Measurements from ENCODE around the gene KRT7.
"Not testable (repeated sequence)": the region's sequence is repeated elsewhere in the genome, so short reads cannot be mapped to it uniquely, and the experiment has no call there.

The KRT7 gene

DNA sequence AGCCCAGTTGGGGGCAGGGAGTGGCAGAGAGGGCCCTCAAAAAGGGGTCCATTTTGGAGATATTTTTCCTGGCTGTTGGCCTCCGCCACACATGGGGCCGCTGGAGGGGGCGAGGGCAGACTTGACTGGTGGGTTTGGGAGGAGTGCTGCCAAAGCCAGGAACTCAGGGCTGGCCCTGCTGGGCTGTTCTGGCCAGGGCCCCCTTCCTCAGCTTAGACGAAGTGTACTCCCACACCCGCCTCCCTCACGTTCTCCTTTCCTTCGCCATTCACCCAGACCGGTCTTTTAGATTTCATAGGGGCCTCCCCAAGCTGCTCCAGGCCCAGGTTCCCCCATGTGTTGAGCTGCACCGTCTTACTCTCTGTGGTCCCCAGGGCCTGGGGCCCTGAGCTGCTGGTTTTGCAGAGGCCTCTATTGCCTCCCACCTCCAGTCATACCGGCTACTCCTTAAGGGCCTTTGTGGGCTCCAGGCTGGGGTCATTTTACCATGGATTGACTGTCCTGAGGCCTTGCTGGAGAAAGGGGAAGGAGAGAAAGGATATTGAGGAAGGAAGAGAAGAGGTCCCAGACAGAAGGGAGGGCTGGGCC is 1.3 kb downstream of the KRT7 start:
- Histone ChIP-seq H3K4me1 (ENCODE audit: control insufficient read depth, insufficient read depth, low read length) (peaks cover 46% of the 10 kb centered on the region), H3K36me3 (ENCODE audit: control insufficient read depth, insufficient read depth, low read length) (no peaks in the 10 kb centered on the region), H3K9ac (ENCODE audit: low read length) (no peak overlapping the region), H3K27ac (ENCODE audit: low read depth, low read length) (no peak overlapping the region), H3K4me3 (ENCODE audit: low read depth, low read length) (no peak overlapping the region), H3K27me3 (ENCODE audit: control insufficient read depth, insufficient read depth, low read length) (peaks cover 72% of the 10 kb centered on the region), H3K9me3 (ENCODE audit: control insufficient read depth, insufficient read depth, low read depth, low read length) (no peaks in the 10 kb centered on the region)

- Histone ChIP-seq H3K36me3 (ENCODE audit: control insufficient read depth, insufficient read depth, low read length) (no peaks in the 10 kb centered on the region), H3K4me1 (ENCODE audit: control insufficient read depth, insufficient read depth, low read length) (peaks cover 46% of the 10 kb centered on the region), H3K9me3 (ENCODE audit: control insufficient read depth, insufficient read depth, low read depth, low read length) (no peaks in the 10 kb centered on the region), H3K4me3 (ENCODE audit: low read depth, low read length) (no peak overlapping the region), H3K27ac (ENCODE audit: low read depth, low read length) (no peak overlapping the region), H3K9ac (ENCODE audit: low read length) (no peak overlapping the region), H3K27me3 (ENCODE audit: control insufficient read depth, insufficient read depth, low read length) (peaks cover 63% of the 10 kb centered on the region)
These were observed 2.1 kb downstream of the KRT7 start for GRCh38 chr12:52235001-52235764.

DNA sequence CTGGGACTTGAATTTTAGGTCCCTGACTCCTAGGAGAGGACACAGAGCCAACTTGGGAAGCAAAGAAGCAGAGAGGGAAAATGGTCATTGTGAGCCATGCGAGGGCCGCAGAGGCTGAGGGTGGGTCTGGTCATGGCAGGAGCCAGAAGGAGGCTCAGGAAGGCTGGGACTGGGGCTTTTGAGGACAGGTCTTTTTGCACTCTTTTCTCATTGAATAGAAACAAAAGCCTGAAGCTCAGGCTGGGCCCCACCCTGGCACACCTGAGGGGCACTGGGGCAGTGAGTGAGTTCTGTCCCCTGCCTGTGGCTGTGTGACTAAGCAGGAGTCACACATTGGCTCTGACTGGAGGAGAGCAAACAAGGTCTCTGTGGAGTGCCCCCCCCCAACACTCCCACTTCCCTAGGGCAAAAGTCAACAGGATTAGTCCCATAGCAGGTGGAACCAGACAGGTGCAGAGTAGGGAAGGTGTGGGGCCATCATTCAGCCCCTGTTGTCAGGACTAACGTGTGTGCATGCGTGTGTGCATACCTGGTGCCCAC is 2.8 kb downstream of the KRT7 start:
- Histone ChIP-seq H3K9me3 (ENCODE audit: control insufficient read depth, insufficient read depth, low read depth, low read length) (no peaks in the 10 kb centered on the region), H3K4me1 (ENCODE audit: control insufficient read depth, insufficient read depth, low read length) (peaks cover 46% of the 10 kb centered on the region), H3K36me3 (ENCODE audit: control insufficient read depth, insufficient read depth, low read length) (no peaks in the 10 kb centered on the region), H3K27me3 (ENCODE audit: control insufficient read depth, insufficient read depth, low read length) (peaks cover 56% of the 10 kb centered on the region), H3K27ac (ENCODE audit: low read depth, low read length) (no peak overlapping the region), H3K9ac (ENCODE audit: low read length) (no peak overlapping the region), H3K4me3 (ENCODE audit: low read depth, low read length) (no peak overlapping the region)

DNA sequence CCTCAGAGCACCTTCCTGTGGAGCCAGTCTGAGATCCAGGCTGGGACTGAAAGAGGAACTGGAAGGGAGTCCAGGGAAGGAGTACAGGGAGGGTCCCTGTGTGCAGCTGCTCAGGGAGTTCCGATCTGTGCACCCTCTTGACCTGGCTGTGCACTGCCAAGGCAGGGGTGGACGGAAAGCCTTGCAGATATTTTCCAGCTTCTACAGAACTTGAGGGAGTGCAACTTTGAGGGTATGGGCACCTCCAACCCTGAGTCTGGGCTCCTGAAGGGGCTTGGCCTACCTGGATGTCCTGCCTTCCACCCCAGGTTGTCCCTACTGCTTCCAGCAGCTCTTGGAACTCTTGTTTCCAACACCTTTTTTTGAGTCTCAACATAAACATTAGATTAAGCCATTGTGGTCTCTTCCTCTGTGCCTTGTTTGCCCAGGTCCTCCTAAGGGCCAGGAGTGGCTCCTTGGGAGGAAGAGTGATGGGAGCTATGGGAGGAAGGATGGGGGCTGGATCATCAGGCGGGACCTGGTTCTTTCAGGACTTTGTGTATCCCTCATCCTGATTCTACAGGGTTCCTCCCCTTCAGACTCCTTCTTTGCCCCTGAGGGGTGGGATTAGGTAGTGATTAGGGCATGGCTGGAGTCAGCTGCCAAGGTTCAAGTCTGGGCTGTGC is 3.5 kb downstream of the KRT7 start:
- Histone ChIP-seq H3K4me1 (ENCODE audit: control insufficient read depth, insufficient read depth, low read length) (peaks cover 42% of the 10 kb centered on the region), H3K9me3 (ENCODE audit: control insufficient read depth, insufficient read depth, low read depth, low read length) (no peaks in the 10 kb centered on the region), H3K9ac (ENCODE audit: low read length) (no peak overlapping the region), H3K27ac (ENCODE audit: low read depth, low read length) (no peak overlapping the region), H3K36me3 (ENCODE audit: control insufficient read depth, insufficient read depth, low read length) (no peaks in the 10 kb centered on the region), H3K4me3 (ENCODE audit: low read depth, low read length) (no peak overlapping the region), H3K27me3 (ENCODE audit: control insufficient read depth, insufficient read depth, low read length) (peaks cover 50% of the 10 kb centered on the region)

GRCh38 chr12:52238207-52238840 is 5.3 kb downstream of the KRT7 start:
- Histone ChIP-seq H3K9ac (ENCODE audit: low read length) (no peak overlapping the region), H3K36me3 (ENCODE audit: control insufficient read depth, insufficient read depth, low read length) (no peaks in the 10 kb centered on the region), H3K4me1 (ENCODE audit: control insufficient read depth, insufficient read depth, low read length) (peaks cover 32% of the 10 kb centered on the region), H3K4me3 (ENCODE audit: low read depth, low read length) (no peak overlapping the region), H3K9me3 (ENCODE audit: control insufficient read depth, insufficient read depth, low read depth, low read length) (no peaks in the 10 kb centered on the region), H3K27ac (ENCODE audit: low read depth, low read length) (no peak overlapping the region), H3K27me3 (ENCODE audit: control insufficient read depth, insufficient read depth, low read length) (peaks cover 31% of the 10 kb centered on the region)

- Histone ChIP-seq H3K4me3 (ENCODE audit: low read depth, low read length) (no peak overlapping the region), H3K4me1 (ENCODE audit: control insufficient read depth, insufficient read depth, low read length) (peaks cover 36% of the 10 kb centered on the region), H3K27ac (ENCODE audit: low read depth, low read length) (no peak overlapping the region)
These were observed 6.0 kb downstream of the KRT7 start for GRCh38 chr12:52238916-52239646.

DNA sequence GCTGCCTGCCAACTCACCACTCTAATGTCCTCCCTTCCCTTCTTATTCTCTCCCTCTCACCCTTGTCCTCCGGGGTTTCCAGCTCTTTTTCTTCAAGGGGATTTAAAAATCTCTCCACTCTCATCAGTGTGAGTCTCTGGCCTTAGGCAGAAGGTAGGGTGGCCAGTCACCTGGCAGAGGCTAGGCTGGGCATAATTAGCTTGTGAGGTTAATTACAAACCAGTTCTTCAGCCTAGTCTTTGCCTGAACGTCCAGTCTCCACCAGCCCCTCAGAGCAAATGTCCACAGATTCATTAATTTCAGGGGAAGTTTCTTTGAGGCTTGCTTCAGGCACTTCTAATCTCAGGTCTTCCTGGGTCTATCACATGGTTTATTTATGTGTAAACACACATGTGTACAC is 6.7 kb downstream of the KRT7 start:
- Histone ChIP-seq H3K4me1 (ENCODE audit: control insufficient read depth, insufficient read depth, low read length) (peaks cover 35% of the 10 kb centered on the region), H3K27me3 (ENCODE audit: control insufficient read depth, insufficient read depth, low read length) (peaks cover 18% of the 10 kb centered on the region), H3K36me3 (ENCODE audit: control insufficient read depth, insufficient read depth, low read length) (no peaks in the 10 kb centered on the region), H3K4me3 (ENCODE audit: low read depth, low read length) (no peak overlapping the region), H3K27ac (ENCODE audit: low read depth, low read length) (no peak overlapping the region), H3K9me3 (ENCODE audit: control insufficient read depth, insufficient read depth, low read depth, low read length) (no peaks in the 10 kb centered on the region), H3K9ac (ENCODE audit: low read length) (no peak overlapping the region)

More at GRCh38 chr12:52238916-52239646, 6.0 kb downstream of the KRT7 start:
- Histone ChIP-seq H3K27me3 (ENCODE audit: control insufficient read depth, insufficient read depth, low read length) (peaks cover 25% of the 10 kb centered on the region), H3K9ac (ENCODE audit: low read length) (no peak overlapping the region), H3K9me3 (ENCODE audit: control insufficient read depth, insufficient read depth, low read depth, low read length) (no peaks in the 10 kb centered on the region), H3K36me3 (ENCODE audit: control insufficient read depth, insufficient read depth, low read length) (no peaks in the 10 kb centered on the region)

GRCh38 chr12:52240247-52240646 is 7.2 kb downstream of the KRT7 start:
- not testable (repeated sequence) for H3K4me3 ChIP-seq (ENCODE audit: low read depth, low read length); H3K36me3 ChIP-seq (ENCODE audit: control insufficient read depth, insufficient read depth, low read length); H3K27ac ChIP-seq (ENCODE audit: low read depth, low read length); H3K9me3 ChIP-seq (ENCODE audit: control insufficient read depth, insufficient read depth, low read depth, low read length); H3K9ac ChIP-seq (ENCODE audit: low read length)
- Histone ChIP-seq H3K27me3 (ENCODE audit: control insufficient read depth, insufficient read depth, low read length) (peaks cover 13% of the 10 kb centered on the region), H3K4me1 (ENCODE audit: control insufficient read depth, insufficient read depth, low read length) (peaks cover 34% of the 10 kb centered on the region)

- Histone ChIP-seq H3K4me1 (ENCODE audit: control insufficient read depth, insufficient read depth, low read length) (peaks cover 34% of the 10 kb centered on the region), H3K36me3 (ENCODE audit: control insufficient read depth, insufficient read depth, low read length) (no peaks in the 10 kb centered on the region), H3K27me3 (ENCODE audit: control insufficient read depth, insufficient read depth, low read length) (peaks cover 17% of the 10 kb centered on the region), H3K9ac (ENCODE audit: low read length) (no peak overlapping the region), H3K27ac (ENCODE audit: low read depth, low read length) (no peak overlapping the region), H3K9me3 (ENCODE audit: control insufficient read depth, insufficient read depth, low read depth, low read length) (no peaks in the 10 kb centered on the region), H3K4me3 (ENCODE audit: low read depth, low read length) (no peak overlapping the region)
These were observed 8.3 kb downstream of the KRT7 start for GRCh38 chr12:52241205-52241842.
